Parathyroid adenoma (tissue), 2 donors: Measurements from ENCODE around the gene GALNT17.

ENCODE experiments used
- H2AFZ ChIP-seq: fragments of 300-600 bp; sonication (generic); one replicate; pipeline ENCODE4 v1.7.0; 2017; ENCODE audit warnings: antibody characterized with exemption, mild to moderate bottlenecking
- H3K27ac ChIP-seq: fragments of 300-600 bp; sonication (generic); one replicate; pipeline ENCODE4 v1.7.0; 2017
- H3K27me3 ChIP-seq: fragments of 300-600 bp; sonication (generic); one replicate; pipeline ENCODE4 v1.7.0; 2017; ENCODE audit warnings: low read length; ENCODE audit not compliant: control insufficient read depth, insufficient read depth
- H3K36me3 ChIP-seq: fragments of 300-600 bp; sonication (generic); one replicate; pipeline ENCODE4 v1.7.0; 2017; ENCODE audit warnings: low read length; ENCODE audit not compliant: control insufficient read depth, insufficient read depth
- H3K4me1 ChIP-seq: fragments of 300-600 bp; sonication (generic); one replicate; pipeline ENCODE4 v1.7.0; 2017; ENCODE audit warnings: control low read depth
- H3K4me2 ChIP-seq: fragments of 300-600 bp; sonication (generic); one replicate; pipeline ENCODE4 v1.7.0; 2017; ENCODE audit warnings: low read length
- H3K4me3 ChIP-seq: fragments of 300-600 bp; sonication (generic); one replicate; pipeline ENCODE4 v1.7.0; 2017; ENCODE audit warnings: low read depth, low read length
- H3K79me2 ChIP-seq: fragments of 300-600 bp; sonication (generic); one replicate; pipeline ENCODE4 v1.7.0; 2017; ENCODE audit warnings: control low read depth
- H3K9ac ChIP-seq: fragments of 300-600 bp; sonication (generic); one replicate; pipeline ENCODE4 v1.7.0; 2017; ENCODE audit warnings: mild to moderate bottlenecking
- H3K9me3 ChIP-seq: fragments of 300-600 bp; sonication (generic); one replicate; pipeline ENCODE4 v1.7.0; 2017; ENCODE audit warnings: low read length; ENCODE audit not compliant: control insufficient read depth
- TF ChIP-seq, protein P1 (sequence below): fragments of 300-600 bp; sonication (generic); IDR thresholded peaks from one replicate; pipeline ENCODE4 v1.7.0; 2017; ENCODE audit warnings: antibody characterized with exemption, mild to moderate bottlenecking
- donor health status: primary hyperparathyroidism.

The GALNT17 gene

GRCh38 chr7:71239586-71240268, 107.8 kb downstream of the GALNT17 start:
- H3K79me2 ChIP-seq: no peaks in the 10 kb centered on the region
- no peak overlapping the region for H3K27ac ChIP-seq
- no peak overlapping the region for H2AFZ ChIP-seq
- H3K9me3 ChIP-seq: no peaks in the 10 kb centered on the region
- no peaks in the 10 kb centered on the region for H3K27me3 ChIP-seq
- H3K4me1 ChIP-seq: no peaks in the 10 kb centered on the region
- TF ChIP-seq, protein P1, sequence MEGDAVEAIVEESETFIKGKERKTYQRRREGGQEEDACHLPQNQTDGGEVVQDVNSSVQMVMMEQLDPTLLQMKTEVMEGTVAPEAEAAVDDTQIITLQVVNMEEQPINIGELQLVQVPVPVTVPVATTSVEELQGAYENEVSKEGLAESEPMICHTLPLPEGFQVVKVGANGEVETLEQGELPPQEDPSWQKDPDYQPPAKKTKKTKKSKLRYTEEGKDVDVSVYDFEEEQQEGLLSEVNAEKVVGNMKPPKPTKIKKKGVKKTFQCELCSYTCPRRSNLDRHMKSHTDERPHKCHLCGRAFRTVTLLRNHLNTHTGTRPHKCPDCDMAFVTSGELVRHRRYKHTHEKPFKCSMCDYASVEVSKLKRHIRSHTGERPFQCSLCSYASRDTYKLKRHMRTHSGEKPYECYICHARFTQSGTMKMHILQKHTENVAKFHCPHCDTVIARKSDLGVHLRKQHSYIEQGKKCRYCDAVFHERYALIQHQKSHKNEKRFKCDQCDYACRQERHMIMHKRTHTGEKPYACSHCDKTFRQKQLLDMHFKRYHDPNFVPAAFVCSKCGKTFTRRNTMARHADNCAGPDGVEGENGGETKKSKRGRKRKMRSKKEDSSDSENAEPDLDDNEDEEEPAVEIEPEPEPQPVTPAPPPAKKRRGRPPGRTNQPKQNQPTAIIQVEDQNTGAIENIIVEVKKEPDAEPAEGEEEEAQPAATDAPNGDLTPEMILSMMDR: no peak
- no peak overlapping the region for H3K9ac ChIP-seq
- no peaks in the 10 kb centered on the region for H3K36me3 ChIP-seq
- H3K4me3 ChIP-seq: no peak overlapping the region
- no peak overlapping the region for H3K4me2 ChIP-seq

GRCh38 chr7:71243736-71244410, 111.9 kb downstream of the GALNT17 start:
- TF ChIP-seq, protein P1: no peak
- Histone ChIP-seq H3K27me3 (no peaks in the 10 kb centered on the region), H3K4me2 (no peak overlapping the region), H3K4me3 (no peak overlapping the region), H3K9ac (no peak overlapping the region), H3K36me3 (no peaks in the 10 kb centered on the region), H3K9me3 (no peaks in the 10 kb centered on the region), H2AFZ (no peak overlapping the region), H3K27ac (no peak overlapping the region), H3K79me2 (no peaks in the 10 kb centered on the region), H3K4me1 (no peaks in the 10 kb centered on the region)

DNA sequence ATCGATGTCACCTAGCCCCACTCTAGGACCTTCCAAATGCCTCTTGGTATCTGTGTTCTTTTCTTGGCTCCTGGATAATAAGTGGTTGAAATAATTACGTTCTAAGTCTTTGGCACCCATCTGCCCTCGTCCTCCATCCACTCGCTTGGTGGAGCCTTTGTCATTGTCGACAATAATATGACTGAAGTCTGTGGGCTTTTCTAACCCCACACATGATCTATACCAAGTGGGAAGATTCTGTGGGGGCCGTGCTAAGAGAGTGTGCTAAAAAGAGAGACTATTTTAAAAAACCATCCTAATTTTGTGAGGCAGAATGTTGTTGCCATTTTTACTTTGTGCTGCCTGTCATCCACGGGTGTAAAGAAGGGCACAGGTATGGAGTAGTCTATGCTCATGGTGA, 113.1 kb downstream of the GALNT17 start:
- no peaks in the 10 kb centered on the region for H3K4me1 ChIP-seq
- H3K36me3 ChIP-seq: no peaks in the 10 kb centered on the region
- no peak overlapping the region for H3K4me3 ChIP-seq
- TF ChIP-seq, protein P1: no peak
- no peak overlapping the region for H3K9ac ChIP-seq
- no peak overlapping the region for H2AFZ ChIP-seq
- H3K9me3 ChIP-seq: no peaks in the 10 kb centered on the region
- no peaks in the 10 kb centered on the region for H3K27me3 ChIP-seq
- H3K79me2 ChIP-seq: no peaks in the 10 kb centered on the region
- no peak overlapping the region for H3K4me2 ChIP-seq
- no peak overlapping the region for H3K27ac ChIP-seq

- Histone ChIP-seq H3K27ac (no peak overlapping the region), H3K4me1 (no peaks in the 10 kb centered on the region), H3K36me3 (no peaks in the 10 kb centered on the region), H3K4me2 (no peak overlapping the region), H3K9me3 (no peaks in the 10 kb centered on the region), H3K9ac (no peak overlapping the region), H2AFZ (no peak overlapping the region), H3K27me3 (no peaks in the 10 kb centered on the region), H3K4me3 (no peak overlapping the region), H3K79me2 (no peaks in the 10 kb centered on the region)
- TF ChIP-seq, protein P1: no peak
These were observed 119.8 kb downstream of the GALNT17 start for GRCh38 chr7:71251706-71252105.

DNA sequence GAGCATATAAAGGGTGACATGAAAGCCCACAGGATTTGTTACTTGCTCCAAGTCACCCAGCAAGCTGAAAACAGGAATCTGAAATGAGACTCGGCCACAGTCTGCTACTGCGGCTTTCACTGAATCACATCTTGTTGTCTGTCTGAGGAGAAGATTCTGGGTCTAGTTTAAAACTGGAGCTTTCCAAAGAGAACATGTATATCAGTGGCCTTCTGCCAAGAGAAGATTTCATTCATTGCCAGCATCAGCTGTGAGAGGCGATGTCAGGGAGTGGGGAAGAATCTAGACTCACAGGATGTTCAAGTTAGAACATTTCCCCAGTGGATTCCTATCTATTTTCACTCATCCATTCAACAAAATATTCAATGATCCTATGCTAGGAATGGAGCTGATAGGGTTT, 122.8 kb downstream of the GALNT17 start:
- Histone ChIP-seq H3K9me3 (no peaks in the 10 kb centered on the region), H3K36me3 (no peaks in the 10 kb centered on the region), H3K9ac (no peak overlapping the region), H3K4me3 (no peak overlapping the region), H3K4me2 (no peak overlapping the region), H3K79me2 (no peaks in the 10 kb centered on the region), H2AFZ (no peak overlapping the region), H3K27me3 (no peaks in the 10 kb centered on the region), H3K4me1 (no peaks in the 10 kb centered on the region), H3K27ac (no peak overlapping the region)
- TF ChIP-seq, protein P1: no peak
